ENCODE measurements around the gene VWDE.
A peak's percentile ranks its signal among the peaks of the same experiment; 100 is the strongest.
"Not testable (repeated sequence)": the region's sequence is repeated elsewhere in the genome, so short reads cannot be mapped to it uniquely, and the experiment has no call there.

VWDE gene

DNA sequence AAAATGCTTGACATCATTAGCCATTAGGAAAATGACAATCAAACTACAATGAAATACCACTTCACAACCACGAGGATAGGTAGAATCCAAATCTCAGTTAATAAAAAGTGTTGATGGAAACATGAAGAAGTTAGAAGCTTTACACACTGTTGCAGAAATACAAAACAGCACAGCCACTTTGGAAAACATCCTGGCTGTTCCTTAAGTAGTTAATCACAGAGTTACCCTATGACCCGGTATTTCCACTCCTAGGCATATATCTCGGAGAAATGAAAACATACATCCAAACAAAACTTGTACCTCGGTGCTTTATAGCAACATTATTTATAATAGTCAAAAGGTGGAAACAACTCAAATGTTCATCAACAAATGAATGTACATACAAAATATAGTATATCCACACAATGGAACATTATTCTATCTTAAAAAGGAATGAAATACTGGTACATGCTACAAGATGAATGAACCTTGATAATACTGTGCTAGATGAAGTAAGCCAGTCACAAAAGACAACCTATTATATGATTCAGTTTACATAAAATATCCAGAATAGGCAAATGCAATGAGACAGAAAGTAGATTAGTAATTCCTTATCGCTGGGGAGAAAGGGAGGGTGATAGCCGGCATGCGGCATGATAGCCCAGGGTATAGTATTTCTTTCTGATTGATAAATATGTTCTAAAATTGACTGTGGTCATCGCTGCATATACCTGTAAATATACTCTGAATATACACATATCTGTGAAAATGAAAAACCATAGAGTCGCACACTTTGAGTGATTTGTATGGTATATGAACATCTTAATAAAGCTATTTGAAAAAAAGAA lies 1.9 kb downstream of the VWDE start:
- DNase-seq, result peak; percentile 53

- DNase-seq, result no peak
Observed at GRCh38 chr7:12398186-12398585, 5.5 kb downstream of the VWDE start.

- DNase-seq, result no peak
Observed at GRCh38 chr7:12397671-12398070, 6.0 kb downstream of the VWDE start.

DNA sequence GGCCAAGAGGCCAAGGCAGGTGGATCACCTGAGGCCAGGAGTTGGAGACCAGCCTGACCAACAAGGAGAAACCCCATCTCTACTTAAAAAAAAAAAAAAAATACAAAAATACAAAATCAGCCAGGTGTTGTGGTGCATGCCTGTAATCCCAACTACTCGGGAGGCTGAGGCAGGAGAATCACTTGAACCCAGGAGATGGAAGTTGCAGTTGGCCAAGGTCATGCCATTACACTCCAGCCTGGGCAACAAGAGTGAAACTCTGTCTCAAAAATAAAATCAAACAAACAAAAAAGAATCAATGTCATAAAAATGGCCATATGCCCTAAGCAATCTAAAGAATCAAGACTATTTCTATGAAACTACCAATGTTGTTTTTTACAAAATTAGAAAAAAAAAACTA lies 7.0 kb downstream of the VWDE start:
- not testable (repeated sequence) for DNase-seq

GRCh38 chr7:12391922-12392615 lies 11.6 kb downstream of the VWDE start:
- DNase-seq, result peak; percentile 50

GRCh38 chr7:12389089-12389700 lies 14.5 kb downstream of the VWDE start:
- peak; percentile 91 for DNase-seq

DNA sequence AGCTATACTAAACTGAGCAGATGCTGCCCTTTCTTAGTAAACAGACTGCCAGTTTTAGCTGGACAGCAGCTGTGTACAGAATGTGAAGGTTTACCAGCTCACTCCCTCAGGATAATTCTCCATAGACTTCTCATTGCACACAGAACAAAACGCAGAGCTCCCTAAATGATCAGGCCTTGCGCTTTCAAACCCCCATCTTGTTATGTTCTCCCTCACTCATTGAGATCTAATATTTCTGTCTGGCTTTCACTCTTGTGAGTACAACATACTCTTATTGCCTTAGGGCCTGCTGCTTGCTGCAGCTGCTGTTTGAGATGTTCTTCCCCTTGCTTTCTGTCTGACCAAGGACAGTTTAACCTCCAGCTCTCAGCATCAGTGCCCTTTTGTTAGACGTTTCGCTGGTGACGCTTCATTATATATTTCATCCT lies 17.3 kb downstream of the VWDE start:
- DNase-seq, result peak; percentile 98

GRCh38 chr7:12385364-12385786 lies 18.3 kb downstream of the VWDE start:
- peak; percentile 87 for DNase-seq

DNA sequence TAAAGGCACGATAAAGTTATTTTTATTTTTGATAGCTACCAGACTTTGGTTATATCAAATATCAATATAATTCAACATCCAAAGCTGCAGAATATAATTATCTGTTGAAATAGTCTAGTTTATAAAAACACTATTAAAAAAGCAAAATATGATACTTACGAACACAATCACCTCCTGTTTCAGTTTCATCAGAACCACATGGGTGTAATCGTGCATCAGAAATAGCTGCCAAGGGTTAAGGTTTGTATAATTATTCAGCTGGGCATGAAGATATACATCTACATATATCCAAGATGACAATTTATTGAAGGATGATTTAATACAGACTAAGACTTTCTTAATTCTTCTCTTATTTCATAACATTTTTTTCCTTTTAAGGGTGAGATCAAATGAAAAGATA lies 20.3 kb downstream of the VWDE start:
- no peak for DNase-seq

GRCh38 chr7:12378389-12378788 lies 25.3 kb downstream of the VWDE start:
- DNase-seq, result no peak

GRCh38 chr7:12377406-12377805 lies 26.3 kb downstream of the VWDE start:
- DNase-seq, result no peak

- DNase-seq, result no peak
Observed at GRCh38 chr7:12373580-12374263, 29.9 kb downstream of the VWDE start.

DNA sequence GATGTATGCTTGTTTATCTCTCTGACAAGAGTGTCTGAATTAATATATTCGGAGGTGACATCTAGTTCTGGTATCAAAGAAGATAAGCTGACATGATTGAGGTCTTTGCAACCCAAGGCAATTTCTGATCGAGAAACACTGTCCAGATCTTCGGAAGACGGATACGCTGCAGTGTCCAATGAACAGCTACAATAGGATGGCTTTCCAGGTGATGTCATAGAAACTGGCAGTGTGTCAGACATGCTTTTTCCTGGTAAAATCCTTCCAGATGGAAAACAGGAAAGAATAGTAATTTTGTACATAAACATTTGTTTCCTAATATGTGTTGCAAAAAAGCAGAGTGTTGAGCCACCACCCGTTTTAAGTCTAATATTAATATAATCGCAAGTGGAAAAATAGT lies 33.4 kb downstream of the VWDE start:
- DNase-seq, result no peak

- DNase-seq, result no peak
Observed at GRCh38 chr7:12369756-12370155, 33.9 kb downstream of the VWDE start.

- DNase-seq, result no peak
Observed at GRCh38 chr7:12369072-12369471, 34.6 kb downstream of the VWDE start.

DNA sequence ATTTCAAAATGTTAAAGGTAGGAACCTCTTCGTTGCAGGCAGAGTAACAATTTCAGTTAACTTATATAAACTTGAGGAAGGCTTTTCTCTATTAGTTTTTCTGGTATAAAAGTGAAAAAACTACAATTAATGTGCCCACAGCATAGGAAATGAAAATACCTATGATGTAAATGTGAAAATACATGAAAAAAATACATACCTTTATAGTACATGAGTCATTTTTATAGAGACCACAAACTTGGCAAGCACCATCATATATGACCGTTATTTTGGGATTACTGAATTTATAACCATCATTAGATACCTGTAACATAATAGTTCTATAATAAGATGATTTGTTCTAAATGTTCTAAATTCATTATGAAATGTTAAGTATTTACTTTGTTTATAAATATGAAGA lies 42.7 kb downstream of the VWDE start:
- DNase-seq, result no peak

GRCh38 chr7:12358694-12359093 lies 45.0 kb downstream of the VWDE start:
- no peak for DNase-seq

GRCh38 chr7:12357508-12357907 lies 46.2 kb downstream of the VWDE start:
- DNase-seq, result no peak

GRCh38 chr7:12351843-12352242 lies 51.8 kb downstream of the VWDE start:
- no peak for DNase-seq

GRCh38 chr7:12350971-12351370 lies 52.7 kb downstream of the VWDE start:
- peak; percentile 38 for DNase-seq

- DNase-seq, result no peak
Observed at GRCh38 chr7:12337095-12337494, 66.6 kb downstream of the VWDE start.

DNA sequence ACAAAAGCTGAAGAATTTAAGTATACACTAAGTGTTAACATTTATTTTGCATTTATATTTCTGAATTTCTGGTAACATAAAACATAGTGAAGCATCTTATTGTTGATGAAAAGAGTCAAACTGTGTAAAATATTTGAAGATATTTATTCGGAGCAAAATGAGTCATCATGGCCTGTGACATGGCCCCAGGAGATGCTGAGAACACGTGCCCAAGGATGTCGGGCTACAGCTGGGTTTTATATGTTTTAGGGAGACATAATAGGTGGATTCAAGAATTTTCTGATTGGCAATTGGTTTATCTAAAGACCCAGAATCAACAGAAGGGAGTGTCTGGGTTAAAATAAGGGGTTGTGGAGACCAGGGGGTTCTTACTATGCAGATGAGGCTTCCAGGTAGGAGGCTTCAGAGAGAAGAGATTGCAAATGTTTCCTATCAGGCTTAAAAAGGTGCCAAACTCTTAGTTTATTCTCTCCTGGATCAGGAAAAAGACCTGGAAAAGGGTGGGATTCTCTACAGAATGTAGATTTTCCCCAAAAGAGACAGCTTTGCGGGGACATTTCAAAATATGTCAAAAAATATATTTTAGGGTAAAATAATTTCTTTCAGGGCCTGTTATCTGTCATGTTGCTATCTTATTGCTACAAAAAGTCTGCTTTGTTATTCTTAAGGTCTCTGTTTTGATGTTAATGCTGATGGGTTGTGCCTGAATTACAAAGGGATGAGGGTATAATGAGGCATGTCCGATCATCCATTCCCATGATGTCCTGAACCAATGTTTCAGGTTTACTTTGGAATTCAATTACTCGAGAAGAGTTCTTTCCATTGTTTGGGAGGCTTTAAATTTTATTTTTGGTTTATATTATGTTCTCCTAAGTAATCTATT lies 74.5 kb downstream of the VWDE start:
- DNase-seq, result no peak

Measured in NCI-H69 (cell line).